Activated CD4-positive, alpha-beta memory T cell treated with anti-CD3 and anti-CD28 coated beads for 36 hours (primary cell): Measurements from ENCODE around the gene ANGPTL2. TPM values are rescaled to one million over a fixed set of nuclear protein-coding genes. Genes with fewer than 3 reads are reported as not detected.

Source experiments
- CTCF ChIA-PET: fragments of 350-600 bp; sonication (Branson Sonifier 250); formaldehyde crosslinking; loops from one replicate; lab custom pipeline; 2021; ENCODE audit warnings: antibody characterized with exemption, inconsistent platforms; lab: Charles Lee
- POLR2A ChIA-PET: fragments of 350-600 bp; sonication (Branson Sonifier 250); formaldehyde crosslinking; loops from one replicate; lab custom pipeline; 2021; ENCODE audit warnings: antibody characterized with exemption; lab: Charles Lee
- DNase-seq: peaks from one replicate; pipeline ENCODE4 v3.0.0-alpha.2; 2020
- H3K27ac Mint-ChIP-seq: one replicate; pipeline ENCODE4 v1.8.0; 2021; ENCODE audit warnings: mixed read lengths
- H3K27me3 Mint-ChIP-seq: one replicate; pipeline ENCODE4 v1.8.0; 2021; ENCODE audit warnings: mixed read lengths
- H3K36me3 Mint-ChIP-seq: one replicate; pipeline ENCODE4 v1.8.0; 2021; ENCODE audit warnings: mixed read lengths
- H3K4me1 Mint-ChIP-seq: one replicate; pipeline ENCODE4 v1.8.0; 2021; ENCODE audit warnings: low read depth, mixed read lengths
- H3K4me3 Mint-ChIP-seq: one replicate; pipeline ENCODE4 v1.8.0; 2021; ENCODE audit warnings: mild to moderate bottlenecking, mixed read lengths
- H3K9me3 Mint-ChIP-seq: one replicate; pipeline ENCODE4 v1.8.0; 2021; ENCODE audit warnings: mixed read lengths
- intact Hi-C: fragments of 100-400 bp; cut with micrococcal nuclease; formaldehyde crosslinking; loops from one replicate; pipeline ENCODE4 v1.15.1; 2023
- total RNA-seq, 2 experiments: library from RNA; stranded (reverse); gene quantifications; one replicate each; pipeline ENCODE4 v1.2.3, GENCODE V29; 2021

The ANGPTL2 gene
- total RNA-seq, 2 experiments from 2014 or later, result not detected

DNA sequence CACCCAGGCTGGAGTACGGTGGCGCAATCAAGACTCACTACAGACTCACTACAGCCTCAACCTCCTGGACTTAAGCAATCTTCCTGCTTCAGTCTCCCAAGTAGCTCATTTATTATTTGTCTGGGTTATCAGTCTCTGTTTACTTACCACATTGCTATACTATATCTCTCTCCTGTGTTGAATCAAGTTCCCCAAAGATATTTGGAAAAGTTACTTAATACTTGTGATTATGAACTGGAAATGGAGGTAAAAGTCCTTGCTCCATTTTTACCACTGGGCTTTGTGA is 55.6 kb downstream of the ANGPTL2 start:
- CTCF ChIA-PET, result no interaction called here
- Mint-ChIP-seq H3K27ac (no peak overlapping the region), H3K36me3 (peaks cover 4% of the 10 kb centered on the region), H3K4me3 (no peak overlapping the region), H3K27me3 (no peaks in the 10 kb centered on the region), H3K4me1 (no peaks in the 10 kb centered on the region), H3K9me3 (peaks cover 6% of the 10 kb centered on the region)
- no peak for DNase-seq
- intact Hi-C loops, result no loop called here
- POLR2A ChIA-PET, result no interaction called here

DNA sequence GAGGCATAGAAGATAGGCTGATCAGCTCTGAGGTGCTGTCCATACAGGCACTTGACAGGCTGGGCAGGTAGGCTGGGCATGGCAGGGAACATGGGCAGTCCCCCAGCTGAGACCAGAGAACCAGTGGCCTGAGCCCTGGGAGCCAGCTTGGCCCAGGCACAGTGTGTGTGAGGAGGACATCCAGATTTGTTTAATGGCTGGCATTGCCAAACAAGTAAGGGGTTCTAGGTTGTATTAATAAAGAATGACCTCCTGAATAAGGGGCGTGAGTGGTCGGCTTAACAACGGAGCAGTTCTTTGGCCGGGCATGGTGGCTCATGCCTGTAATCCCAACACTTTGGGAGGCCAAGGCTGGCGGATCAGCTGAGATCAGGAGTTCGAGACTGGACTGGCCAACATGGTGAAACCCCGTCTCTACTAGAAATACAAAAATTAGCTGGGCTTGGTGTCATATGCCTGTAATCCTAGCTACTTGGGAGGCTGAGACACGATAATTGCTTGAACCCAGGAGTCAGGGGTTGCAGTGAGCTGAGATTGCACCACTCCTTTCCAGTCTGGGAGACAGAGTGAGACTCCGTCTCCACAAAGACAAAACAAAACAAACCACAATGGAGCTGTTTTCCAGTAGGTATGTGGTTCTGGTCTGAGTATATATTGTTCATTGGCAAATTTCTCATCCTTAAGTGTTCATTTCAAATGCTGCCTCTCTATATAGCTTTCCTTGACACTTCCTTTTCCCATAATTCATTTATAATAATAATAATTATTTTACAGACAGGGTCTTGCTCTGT is 56.2 kb downstream of the ANGPTL2 start:
- POLR2A ChIA-PET, result no interaction called here
- Mint-ChIP-seq H3K27ac (no peak overlapping the region), H3K4me1 (no peaks in the 10 kb centered on the region), H3K4me3 (no peak overlapping the region), H3K9me3 (peaks cover 3% of the 10 kb centered on the region), H3K36me3 (peaks cover 3% of the 10 kb centered on the region), H3K27me3 (no peaks in the 10 kb centered on the region)
- CTCF ChIA-PET, result no interaction called here
- intact Hi-C loops, result no loop called here
- DNase-seq, result no peak

DNA sequence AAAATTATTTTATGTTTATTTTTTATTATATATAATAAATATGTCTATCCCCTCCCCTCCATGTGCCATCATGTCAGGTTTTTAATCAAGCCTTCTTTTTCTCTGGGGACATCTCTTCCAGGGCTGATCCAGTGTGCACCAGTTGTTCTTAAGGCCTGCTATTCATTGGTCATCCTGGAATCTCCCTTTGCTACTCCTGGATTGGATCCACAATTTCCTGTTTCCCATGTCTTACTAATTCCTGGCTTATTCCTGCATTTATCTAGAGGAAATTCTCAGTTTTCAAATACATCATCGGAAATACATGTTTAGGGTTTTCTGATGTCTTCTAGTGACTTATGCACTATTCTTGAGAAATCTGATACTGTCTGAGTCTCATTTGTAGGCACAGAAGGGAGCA is 56.8 kb downstream of the ANGPTL2 start:
- Mint-ChIP-seq H3K36me3 (no peaks in the 10 kb centered on the region), H3K27ac (no peak overlapping the region), H3K4me3 (no peak overlapping the region), H3K27me3 (no peaks in the 10 kb centered on the region), H3K4me1 (no peaks in the 10 kb centered on the region), H3K9me3 (no peaks in the 10 kb centered on the region)
- CTCF ChIA-PET, result no interaction called here
- DNase-seq, result no peak
- POLR2A ChIA-PET, result no interaction called here
- intact Hi-C loops, result no loop called here

DNA sequence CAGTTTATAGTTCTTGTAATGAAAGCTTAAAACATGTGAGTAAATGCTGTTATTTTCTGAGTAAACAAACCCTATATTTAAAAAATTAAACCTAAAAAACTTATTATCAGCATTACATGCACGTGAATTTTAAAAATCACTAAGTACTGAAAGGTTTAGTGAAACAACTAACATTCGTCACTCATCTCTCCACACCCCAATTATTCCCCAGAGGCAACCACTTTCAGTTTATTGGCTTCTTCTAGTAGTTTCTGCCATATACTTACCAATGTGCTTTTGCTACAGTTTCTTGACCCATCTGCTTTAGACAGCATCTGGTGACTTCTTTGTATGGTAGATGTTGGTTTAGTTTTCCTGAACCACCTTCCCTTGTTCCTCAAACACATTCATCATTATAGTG is 58.1 kb downstream of the ANGPTL2 start:
- Mint-ChIP-seq H3K9me3 (no peaks in the 10 kb centered on the region), H3K27ac (no peak overlapping the region), H3K36me3 (no peaks in the 10 kb centered on the region), H3K27me3 (no peaks in the 10 kb centered on the region), H3K4me3 (no peak overlapping the region), H3K4me1 (peaks cover 2% of the 10 kb centered on the region)
- CTCF ChIA-PET, result no interaction called here
- POLR2A ChIA-PET, result interaction anchor here (0.6 kb wide), 1 partner anchor 126 kb away, joined by 4 read pairs; no protein-coding TSS in a partner anchor
- DNase-seq, result no peak
- intact Hi-C loops, result no loop called here

DNA sequence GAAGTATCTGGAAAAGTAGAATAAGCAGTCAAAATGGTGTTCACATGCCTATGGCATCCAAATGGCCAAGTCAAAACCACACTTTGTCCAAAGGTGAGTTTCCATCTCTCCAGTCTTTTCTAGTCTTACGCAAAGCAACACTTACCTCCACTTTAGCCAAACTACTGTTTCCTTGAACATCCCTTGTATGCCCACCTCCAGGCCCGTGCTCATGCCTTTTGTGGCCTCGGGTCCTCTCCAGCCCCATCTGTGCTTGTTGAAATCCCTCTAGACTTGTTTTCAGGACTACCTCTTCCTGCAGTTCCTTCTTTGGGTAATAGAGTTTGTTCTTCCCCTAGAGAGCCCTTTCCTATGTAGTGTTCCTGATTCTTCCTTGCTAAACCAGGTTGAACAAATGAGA is 61.0 kb downstream of the ANGPTL2 start:
- Mint-ChIP-seq H3K9me3 (no peaks in the 10 kb centered on the region), H3K27ac (no peak overlapping the region), H3K4me3 (no peak overlapping the region), H3K36me3 (no peaks in the 10 kb centered on the region), H3K27me3 (no peaks in the 10 kb centered on the region), H3K4me1 (peaks cover 12% of the 10 kb centered on the region)
- no peak for DNase-seq
- intact Hi-C loops, result no loop called here
- POLR2A ChIA-PET, result no interaction called here
- CTCF ChIA-PET, result interaction anchor here (0.9 kb wide), 1 partner anchor 109 kb away, joined by 4 read pairs; no protein-coding TSS in a partner anchor

DNA sequence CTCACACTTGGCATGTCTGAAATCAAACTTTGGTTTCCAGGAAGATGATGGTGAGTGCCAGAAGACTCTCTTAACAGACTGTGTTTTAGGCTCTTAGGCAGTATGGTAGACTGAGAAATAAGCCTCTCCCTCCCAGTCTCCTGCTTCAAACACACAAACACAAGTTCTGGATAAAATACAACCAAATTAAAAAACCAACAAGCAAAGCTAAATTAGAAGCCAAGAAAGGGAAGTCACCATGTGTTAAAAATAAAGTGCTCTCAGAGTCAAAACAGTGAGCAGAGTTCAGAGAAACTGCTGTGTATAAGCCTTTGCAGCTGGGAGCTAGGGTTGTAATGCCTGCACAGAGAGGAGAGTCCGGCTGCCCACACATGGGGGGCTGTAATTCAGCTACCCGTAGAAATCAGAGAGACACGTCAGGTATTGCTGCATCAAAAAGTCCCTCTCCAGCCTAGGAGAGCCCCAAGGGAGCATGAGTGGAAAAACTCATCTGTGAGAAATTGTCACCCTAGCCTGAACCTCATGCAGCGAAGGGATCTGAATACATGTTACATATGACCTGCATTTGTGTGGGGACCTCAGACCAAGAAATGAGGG is 62.6 kb downstream of the ANGPTL2 start:
- Mint-ChIP-seq H3K27me3 (no peaks in the 10 kb centered on the region), H3K4me3 (no peak overlapping the region), H3K4me1 (peaks cover 12% of the 10 kb centered on the region), H3K27ac (no peak overlapping the region), H3K36me3 (no peaks in the 10 kb centered on the region), H3K9me3 (no peaks in the 10 kb centered on the region)
- intact Hi-C loops, result no loop called here
- no peak for DNase-seq
- POLR2A ChIA-PET, result no interaction called here
- CTCF ChIA-PET, result no interaction called here

DNA sequence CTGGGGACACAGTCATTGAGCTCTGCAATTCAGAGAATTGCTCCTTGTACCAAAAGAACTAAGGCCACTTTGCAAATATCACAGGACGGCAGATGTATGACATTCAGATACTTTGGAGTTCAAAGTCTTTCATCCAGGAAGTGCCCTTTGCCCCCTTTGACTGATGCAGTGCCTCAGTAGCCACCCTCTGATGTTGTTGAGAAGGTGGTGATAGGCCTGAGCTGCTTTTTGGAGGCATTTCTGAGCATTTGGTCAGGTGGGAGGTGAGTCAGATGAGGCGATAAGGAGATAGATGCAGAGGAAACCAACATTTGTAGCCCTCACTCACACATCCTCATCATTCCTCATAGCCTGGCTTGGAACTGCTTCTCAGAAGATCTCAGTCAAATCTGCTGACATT is 63.4 kb downstream of the ANGPTL2 start:
- H3K4me3 Mint-ChIP-seq, result no peak overlapping the region
- peaks cover 12% of the 10 kb centered on the region for H3K4me1 Mint-ChIP-seq
- no peak overlapping the region for H3K27ac Mint-ChIP-seq
- no peaks in the 10 kb centered on the region for H3K36me3 Mint-ChIP-seq
- ChIA-PET CTCF (no interaction called here), POLR2A (no interaction called here)
- DNase-seq, result peak; percentile 23
- intact Hi-C loops, result no loop called here
- H3K27me3 Mint-ChIP-seq, result no peaks in the 10 kb centered on the region
- no peaks in the 10 kb centered on the region for H3K9me3 Mint-ChIP-seq

DNA sequence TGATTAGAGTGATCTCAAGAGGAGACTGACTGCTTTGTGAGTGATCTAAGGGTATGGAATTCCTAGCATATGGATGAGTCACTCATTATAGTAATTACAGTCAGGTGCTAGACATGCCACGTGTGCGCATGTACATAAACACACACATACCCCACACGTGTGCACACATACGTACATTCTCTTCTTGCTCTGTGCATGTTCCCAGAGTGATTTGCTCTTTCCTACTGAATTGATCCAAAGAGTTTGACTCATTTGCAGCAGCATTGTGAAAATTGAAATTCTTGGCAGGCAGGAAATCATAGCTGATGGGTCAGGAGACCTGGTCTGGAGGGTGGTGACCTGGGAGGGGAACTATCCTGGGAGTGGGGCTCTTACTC is 63.8 kb downstream of the ANGPTL2 start:
- Mint-ChIP-seq H3K4me1 (peaks cover 12% of the 10 kb centered on the region), H3K9me3 (no peaks in the 10 kb centered on the region), H3K27ac (no peak overlapping the region), H3K27me3 (no peaks in the 10 kb centered on the region), H3K4me3 (no peak overlapping the region), H3K36me3 (no peaks in the 10 kb centered on the region)
- ChIA-PET CTCF (no interaction called here), POLR2A (no interaction called here)
- intact Hi-C loops, result no loop called here
- DNase-seq, result no peak

DNA sequence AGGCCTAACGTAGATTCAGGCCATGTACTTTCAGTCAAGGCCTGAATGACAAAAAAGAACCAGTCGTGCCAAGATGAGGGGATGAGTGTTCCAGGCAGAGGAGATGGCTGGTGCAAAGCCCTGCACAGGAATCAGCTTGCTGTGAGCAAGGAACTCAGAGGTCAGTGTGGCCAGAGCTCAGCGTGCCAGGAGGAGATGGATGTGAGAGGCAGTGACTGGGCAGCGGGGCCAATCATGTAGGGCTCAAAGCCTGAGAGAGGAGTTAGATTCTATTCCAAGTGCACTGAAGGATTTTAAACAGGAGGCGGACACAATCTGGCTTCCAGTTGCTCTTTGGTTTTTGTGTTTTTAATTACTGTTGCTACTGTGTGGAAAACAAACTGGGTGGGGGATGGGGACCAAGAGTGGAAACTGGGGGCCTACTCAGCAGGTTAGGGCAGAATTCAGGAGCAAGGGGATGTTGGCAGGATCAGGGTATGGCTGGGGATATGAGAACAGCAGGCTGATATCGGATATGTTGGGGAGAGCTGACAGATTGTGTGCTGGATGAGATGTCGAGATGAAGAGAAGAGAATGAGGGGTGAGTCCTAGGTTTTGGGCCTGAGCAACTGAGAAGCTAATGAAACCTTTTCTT is 64.3 kb downstream of the ANGPTL2 start:
- intact Hi-C loops, result no loop called here
- H3K36me3 Mint-ChIP-seq, result no peaks in the 10 kb centered on the region
- no peaks in the 10 kb centered on the region for H3K27me3 Mint-ChIP-seq
- H3K4me3 Mint-ChIP-seq, result no peak overlapping the region
- ChIA-PET CTCF (no interaction called here), POLR2A (no interaction called here)
- no peaks in the 10 kb centered on the region for H3K9me3 Mint-ChIP-seq
- H3K4me1 Mint-ChIP-seq, result peaks cover 12% of the 10 kb centered on the region
- no peak for DNase-seq
- no peak overlapping the region for H3K27ac Mint-ChIP-seq

DNA sequence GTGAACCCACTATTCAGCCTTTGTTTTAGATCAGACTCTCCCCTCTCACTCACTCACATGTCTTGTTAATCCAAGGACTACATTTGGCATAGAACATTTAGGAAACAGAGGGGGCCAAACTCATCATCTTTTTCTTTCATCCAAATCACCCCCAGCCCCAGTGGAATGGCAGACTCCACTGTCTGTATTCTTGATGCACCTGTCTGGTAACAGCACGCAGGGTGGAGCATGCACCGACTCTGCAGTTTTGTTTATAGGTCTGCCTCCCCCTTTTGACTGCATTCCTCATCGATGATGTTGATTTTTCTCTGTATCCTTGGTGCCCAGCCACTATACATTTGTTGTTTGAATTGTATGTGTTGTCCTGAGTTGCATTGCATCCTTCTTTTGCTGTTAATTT is 66.0 kb downstream of the ANGPTL2 start:
- ChIA-PET POLR2A (no interaction called here), CTCF (no interaction called here)
- Mint-ChIP-seq H3K27me3 (no peaks in the 10 kb centered on the region), H3K27ac (no peak overlapping the region), H3K9me3 (no peaks in the 10 kb centered on the region), H3K4me1 (peaks cover 12% of the 10 kb centered on the region), H3K36me3 (no peaks in the 10 kb centered on the region), H3K4me3 (no peak overlapping the region)
- intact Hi-C loops, result no loop called here
- DNase-seq, result no peak

DNA sequence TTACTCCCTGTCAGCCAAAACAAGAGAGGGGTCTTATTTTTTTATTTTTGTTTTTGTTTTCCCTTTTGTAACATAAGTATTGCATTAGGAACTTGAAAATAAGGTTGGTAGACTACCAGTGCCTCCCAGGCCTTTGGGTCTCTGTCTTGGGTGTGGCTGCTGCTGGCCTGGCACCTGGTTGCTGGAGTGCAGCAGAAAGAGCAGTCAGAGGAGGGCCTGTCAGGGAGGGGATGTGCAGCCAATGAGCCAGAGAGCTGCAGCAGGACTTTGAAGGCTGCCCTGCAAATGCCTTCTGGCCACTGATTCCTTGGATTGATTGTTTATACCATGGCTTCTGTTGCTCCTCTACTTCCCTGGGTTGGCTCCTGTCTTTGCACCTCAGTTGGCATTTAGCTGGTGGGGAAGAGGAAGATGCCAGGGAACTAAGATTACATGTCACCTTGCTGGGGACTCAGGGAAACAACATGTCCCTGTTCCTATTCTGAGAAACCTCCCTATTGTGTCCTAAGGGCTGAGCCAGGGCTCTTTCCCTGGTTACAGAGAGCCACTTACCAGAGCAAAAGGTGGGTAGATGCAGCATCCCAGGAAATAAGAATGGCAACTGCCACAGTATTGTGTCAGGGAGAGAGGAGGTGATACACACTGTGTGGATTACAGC is 66.6 kb downstream of the ANGPTL2 start:
- CTCF ChIA-PET, result no interaction called here

DNA sequence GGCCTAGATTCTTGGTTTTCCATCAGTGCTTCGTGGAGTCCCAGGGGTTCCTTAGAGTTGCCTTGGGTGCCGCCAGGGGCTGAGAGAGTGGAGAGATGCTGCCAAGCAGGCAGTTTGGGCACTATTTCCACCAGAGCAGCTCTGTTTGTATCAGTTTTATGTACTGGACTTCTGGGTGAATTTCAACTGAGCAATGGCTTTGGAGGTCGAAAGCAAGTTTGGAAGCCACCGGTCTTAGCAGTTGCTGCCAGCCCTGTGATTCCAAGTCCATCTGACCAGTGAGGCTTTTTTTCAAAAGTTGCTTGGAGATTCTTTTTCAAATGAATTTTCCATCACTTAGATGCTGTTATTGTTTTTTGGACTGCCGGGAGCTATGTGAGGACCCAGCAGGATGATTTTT is 68.5 kb downstream of the ANGPTL2 start:
- Mint-ChIP-seq H3K36me3 (no peaks in the 10 kb centered on the region), H3K4me1 (peaks cover 24% of the 10 kb centered on the region), H3K27ac (no peak overlapping the region), H3K27me3 (no peaks in the 10 kb centered on the region), H3K9me3 (no peaks in the 10 kb centered on the region), H3K4me3 (no peak overlapping the region)
- ChIA-PET CTCF (no interaction called here), POLR2A (no interaction called here)
- intact Hi-C loops, result no loop called here
- DNase-seq, result no peak

More for the DNA sequence above, 66.6 kb downstream of the ANGPTL2 start:
- no peak for DNase-seq
- no peaks in the 10 kb centered on the region for H3K9me3 Mint-ChIP-seq
- no peaks in the 10 kb centered on the region for H3K27me3 Mint-ChIP-seq
- intact Hi-C loops, result no loop called here
- H3K36me3 Mint-ChIP-seq, result no peaks in the 10 kb centered on the region
- POLR2A ChIA-PET, result no interaction called here
- no peak overlapping the region for H3K27ac Mint-ChIP-seq
- no peak overlapping the region for H3K4me3 Mint-ChIP-seq
- H3K4me1 Mint-ChIP-seq, result peaks cover 12% of the 10 kb centered on the region
